ENCODE measurements around the gene THUMPD1.
A peak's percentile ranks its signal among the peaks of the same experiment; 100 is the strongest.
"Not testable (repeated sequence)": the region's sequence is repeated elsewhere in the genome, so short reads cannot be mapped to it uniquely, and the experiment has no call there.

THUMPD1 gene

DNA sequence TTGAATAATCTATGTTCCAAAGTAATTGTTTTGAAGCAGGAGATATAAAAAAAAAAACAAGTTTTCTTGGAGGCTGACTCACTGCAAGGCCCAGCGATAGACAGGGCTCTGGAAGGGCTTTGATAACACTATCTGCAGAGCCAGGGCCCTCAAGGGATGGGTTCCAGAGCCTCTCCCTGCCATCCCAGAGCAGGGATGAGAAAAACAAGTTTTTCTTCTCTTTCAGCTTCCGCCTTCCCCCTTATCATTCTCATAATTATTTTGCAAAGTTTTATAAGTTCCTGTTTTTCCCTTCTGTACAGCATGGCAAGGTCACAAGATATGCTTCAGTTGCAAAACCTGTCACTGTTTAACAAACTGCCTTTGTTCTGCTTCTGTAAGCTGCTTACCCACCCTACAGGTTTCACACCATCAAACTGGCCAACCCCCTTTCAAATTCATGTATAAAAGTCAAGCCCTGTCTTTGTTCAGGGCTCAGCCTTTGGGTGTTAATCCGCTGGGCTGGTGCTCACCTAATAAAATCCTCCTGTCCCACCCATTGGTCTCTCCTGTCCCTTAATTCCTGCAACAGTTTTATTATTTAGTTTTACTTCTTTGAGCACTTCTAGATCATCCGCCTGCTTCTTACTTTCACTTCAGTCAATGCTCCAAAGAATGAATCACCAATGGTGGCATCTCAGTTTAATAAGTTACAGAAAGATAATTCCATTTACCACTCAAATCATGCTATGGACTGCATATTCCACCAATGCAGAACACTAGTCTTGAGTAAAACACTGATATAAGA lies 5.6 kb upstream of the THUMPD1 start:
- DNase-seq, result no peak

DNA sequence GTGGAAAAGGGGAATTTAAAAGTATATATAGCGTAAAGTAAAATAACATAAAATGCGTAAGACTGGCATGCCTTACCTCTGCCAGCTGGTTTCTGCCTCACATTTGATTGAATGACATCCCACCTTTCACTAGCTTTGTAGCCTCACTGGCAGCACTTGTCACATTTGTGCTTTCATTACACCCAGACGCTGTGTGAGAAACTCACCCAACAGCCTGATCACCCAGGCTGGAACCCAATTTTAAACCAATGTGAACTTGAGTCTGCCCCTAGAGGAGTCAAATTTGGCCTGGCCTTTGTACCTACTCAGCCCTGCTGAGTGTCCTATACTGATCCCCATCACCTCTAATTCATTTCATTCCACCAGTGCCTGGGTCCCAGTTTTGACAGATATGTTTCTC lies 4.8 kb upstream of the THUMPD1 start:
- no peak for DNase-seq

DNA sequence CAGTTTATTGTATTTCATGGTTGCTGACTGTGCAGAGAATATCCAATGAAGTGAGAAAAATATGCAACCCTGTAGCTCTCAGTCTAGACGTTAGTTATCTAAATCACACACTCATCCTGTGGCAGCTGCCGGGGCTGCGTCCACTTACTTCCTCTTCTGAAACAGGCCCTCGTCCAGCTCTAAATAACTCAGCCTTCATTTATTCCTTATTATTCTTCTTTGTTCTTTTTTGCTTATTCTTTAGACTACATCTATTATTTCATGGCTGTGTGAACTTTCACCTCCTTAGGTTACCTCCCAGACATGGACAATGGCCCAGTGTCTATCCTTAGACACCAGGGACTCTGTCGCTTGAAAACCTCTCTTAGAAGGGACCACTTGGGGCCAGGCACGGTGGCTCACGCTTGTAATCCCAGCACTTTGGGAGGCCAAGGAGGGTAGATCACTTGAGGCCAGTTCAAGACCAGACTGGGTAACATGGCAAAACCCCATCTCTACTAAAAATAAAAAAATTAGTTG lies 3.4 kb upstream of the THUMPD1 start:
- DNase-seq, result no peak

- DNase-seq, result no peak
Measured at GRCh38 chr16:20743591-20743990, 2.0 kb upstream of the THUMPD1 start.

DNA sequence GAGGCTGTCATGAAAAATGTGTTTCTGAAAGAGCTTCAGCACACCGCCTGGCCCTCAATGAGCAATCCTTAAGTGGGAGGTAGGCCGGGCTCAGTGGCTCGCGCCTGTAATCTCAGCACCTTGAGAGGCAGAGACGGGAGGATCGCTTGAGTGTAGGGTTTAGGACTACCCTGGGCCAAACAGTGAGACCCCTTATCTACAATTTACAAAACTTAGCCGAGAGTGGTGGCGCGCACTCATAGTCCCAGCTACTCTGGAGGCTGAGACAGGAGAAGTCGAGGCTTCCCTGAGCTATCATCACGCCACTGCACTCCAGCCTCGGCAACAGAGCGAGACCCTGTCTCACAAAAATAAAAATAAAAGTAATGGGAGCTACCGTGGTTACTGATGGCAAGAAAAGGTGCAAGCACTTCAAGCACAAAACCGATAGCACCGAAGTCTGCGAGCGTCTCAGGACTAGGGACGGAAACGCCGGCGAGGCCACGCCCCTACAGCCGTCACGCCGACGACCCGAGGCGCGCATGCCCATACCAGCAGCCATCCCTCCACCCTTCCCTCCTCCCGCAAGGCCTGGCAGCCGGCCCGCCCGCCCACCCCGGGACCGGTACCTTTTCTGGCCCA lies 607 bp downstream of the THUMPD1 start:
- DNase-seq, result peak; percentile 93

GRCh38 chr16:20740007-20740883 lies 1.4 kb downstream of the THUMPD1 start:
- DNase-seq, result no peak

DNA sequence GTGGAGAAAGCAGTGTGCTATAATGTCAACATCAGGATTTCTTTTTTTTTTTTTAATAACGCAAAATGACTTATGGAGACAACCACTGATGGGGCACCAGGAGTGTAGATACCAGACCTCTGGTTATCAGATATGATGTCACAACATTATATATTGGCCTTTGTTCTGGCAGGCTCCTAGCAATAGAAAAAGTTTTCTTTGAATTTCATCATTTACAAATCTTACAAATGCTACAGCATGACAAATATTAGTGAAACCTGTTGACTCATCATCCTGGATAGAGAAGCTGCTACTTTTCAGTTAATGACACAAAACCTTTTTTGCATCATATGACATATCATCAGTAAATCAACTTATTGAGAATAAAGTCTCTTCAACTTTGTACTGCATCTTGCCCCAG lies 6.1 kb downstream of the THUMPD1 start:
- DNase-seq, result no peak

- no peak for DNase-seq
Measured at GRCh38 chr16:20734782-20735181, 6.8 kb downstream of the THUMPD1 start.

- DNase-seq, result no peak
Measured at GRCh38 chr16:20734056-20734455, 7.6 kb downstream of the THUMPD1 start.

GRCh38 chr16:20729141-20729540 lies 12.5 kb downstream of the THUMPD1 start:
- no peak for DNase-seq

DNA sequence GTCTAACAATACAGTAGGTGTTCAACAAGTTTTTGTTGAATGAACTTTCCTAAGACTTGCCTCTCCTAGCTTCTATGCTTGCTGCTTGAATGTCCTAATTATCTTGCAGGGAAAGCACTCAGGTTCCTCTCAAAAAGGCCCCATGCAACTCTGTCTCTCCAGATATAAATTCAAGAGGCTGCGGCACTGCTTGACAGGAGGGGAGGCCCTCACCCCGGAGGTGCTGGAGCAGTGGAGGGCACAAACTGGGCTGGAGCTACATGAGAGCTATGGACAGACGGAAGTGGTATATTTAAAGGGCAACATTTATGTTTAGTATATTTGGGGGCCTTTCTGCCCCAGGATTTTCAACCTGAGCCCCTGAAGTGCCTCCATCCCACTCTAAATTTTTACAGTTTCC lies 14.4 kb downstream of the THUMPD1 start:
- no peak for DNase-seq

- no peak for DNase-seq
Measured at GRCh38 chr16:20726661-20727060, 15.0 kb downstream of the THUMPD1 start.

- no peak for DNase-seq
Measured at GRCh38 chr16:20720251-20720650, 21.4 kb downstream of the THUMPD1 start.

DNA sequence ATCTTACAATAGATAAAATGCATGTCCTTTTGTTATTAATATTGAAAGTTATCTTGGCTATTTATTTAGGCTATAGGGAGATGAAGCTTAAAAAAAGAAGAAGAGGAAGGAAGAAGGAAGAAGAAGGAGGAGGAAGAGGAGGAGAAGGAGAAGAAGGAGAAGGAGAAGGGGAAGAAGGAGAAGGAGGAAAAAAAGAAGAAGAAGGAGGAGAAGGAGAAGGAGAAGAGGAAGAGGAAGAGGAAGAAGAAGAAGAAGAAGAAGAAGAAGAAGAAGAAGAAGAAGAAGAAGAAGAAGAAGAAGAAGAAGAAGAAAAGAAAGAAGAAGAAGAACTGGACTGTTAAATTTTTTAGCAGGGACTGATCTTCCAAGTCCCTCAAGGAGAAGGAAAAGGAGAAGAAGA lies 23.9 kb downstream of the THUMPD1 start:
- not testable (repeated sequence) for DNase-seq

- no peak for DNase-seq
Measured at GRCh38 chr16:20711277-20711911, 30.2 kb downstream of the THUMPD1 start.

DNA sequence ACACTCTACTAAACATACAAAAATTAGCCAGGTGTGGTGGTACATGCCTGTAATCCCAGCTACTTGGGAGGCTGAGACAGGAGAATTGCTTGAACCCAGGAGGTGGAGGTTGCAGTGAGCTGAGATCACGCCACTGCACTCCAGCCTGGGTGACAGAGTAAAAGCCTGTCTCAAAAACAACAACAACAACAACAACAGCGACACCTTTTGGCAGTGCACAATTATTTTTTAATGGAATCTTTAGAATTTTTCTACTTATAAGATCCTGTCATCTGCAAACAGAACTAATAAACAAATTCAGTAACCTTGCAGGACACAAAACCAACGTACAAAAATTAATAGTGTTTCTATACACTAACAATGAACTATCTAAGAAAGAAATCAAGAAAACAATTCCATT lies 33.5 kb downstream of the THUMPD1 start:
- not testable (repeated sequence) for DNase-seq

DNA sequence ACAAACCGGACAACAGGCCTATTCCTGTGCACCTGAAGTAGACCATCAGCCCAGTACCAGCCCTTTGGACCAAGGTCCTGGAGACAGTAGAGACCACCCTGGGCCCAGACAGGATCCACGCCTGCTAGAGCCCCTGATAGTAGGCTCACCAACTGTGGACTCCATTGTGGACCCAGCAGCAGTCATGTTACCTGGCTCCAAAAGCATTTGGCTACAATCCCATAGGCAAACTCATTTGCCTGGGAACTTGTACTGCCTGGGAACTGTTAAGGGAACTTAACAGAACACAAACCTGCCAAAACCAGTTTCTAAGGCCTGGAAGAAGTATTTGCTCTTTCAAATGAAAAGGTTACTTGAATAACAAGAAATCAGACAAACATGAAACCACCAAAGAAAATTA lies 34.2 kb downstream of the THUMPD1 start:
- DNase-seq, result no peak

- DNase-seq, result not testable (repeated sequence)
Measured at GRCh38 chr16:20705972-20706371, 35.6 kb downstream of the THUMPD1 start.

- no peak for DNase-seq
Measured at GRCh38 chr16:20704281-20704680, 37.3 kb downstream of the THUMPD1 start.

DNA sequence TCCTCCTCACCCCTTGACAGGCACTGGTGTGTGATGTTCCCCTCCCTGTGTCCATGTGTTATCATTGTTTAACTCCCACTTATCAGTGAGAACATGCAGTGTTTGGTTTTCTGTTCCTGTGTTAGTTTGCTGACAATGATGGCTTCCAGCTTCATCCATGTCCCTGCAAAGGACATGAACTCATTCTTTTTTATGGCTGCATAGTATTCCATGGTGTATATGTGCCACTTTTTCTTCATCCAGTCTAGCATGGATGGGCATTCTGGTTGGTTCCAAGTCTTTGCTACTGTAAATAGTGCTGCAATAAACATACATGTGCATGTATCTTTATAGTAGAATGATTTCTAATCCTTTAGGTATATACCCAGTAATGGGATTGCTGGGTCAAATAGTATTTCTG lies 39.9 kb downstream of the THUMPD1 start:
- not testable (repeated sequence) for DNase-seq

DNA sequence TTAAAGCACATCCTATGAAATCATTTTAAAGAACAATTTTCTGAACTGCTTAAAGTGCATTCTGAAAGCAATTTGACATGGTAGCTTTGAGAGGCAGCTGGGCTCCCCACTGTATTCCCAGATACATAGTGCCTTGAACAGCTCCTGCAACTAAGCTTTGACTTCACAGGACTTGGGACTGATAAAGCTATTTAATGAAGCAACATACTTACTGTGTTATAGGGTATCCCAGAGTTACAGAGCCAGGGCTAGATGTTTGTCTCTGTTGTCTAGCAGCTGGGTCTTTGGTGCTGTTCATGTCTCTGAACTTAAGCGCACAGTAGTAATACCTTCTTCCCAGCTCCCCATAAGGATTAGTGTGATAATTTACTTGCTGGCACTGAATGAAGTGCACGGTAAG lies 45.0 kb downstream of the THUMPD1 start:
- no peak for DNase-seq

DNA sequence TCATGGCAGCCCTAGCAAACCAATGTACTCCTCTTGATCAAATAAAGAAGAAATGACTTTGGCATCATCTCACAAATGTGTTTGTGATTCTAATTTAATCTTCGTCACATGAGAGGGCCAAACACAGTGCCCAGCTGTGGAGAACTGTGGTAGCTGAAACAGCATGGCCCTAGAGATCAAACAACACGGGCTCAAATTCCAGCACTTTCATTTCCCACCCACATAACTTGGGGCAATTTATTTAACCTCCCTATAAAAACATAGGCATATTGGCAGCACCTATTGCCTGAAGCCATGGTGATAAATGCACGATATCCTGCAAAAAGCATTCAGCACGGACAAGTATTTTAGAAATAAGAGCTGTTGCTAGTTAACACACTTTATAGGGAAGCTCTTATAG lies 46.6 kb downstream of the THUMPD1 start:
- DNase-seq, result no peak

DNA sequence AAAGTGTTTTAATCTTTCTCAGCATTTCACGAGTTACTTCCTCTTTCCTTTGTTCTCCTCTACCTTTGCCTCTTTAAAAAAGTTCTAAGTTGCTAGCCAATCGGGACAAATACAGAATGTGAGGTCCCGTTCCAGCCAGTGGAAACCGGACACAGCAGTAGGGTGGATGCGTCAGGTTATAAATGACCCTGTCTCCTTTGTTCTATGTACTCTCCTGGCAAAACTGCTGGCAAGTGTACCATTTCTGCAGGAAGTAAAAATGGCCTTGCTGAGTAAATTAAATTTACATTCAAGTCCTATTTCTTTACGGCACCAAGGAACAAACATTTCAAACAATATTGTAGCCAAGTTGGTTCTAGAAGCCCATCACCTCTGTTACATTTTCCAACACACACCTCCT lies 47.5 kb downstream of the THUMPD1 start:
- DNase-seq, result not testable (repeated sequence)

All from right forelimb (tissue), 1 donor.